GM23338 (cell line): ENCODE results near the gene DPH1.

Source experiments
- CREB1 ChIP-seq: fragments of 250-450 bp; sonication (Bioruptor Pico); IDR thresholded peaks from 2 replicates; pipeline ENCODE4 v1.5.0; 2020; ENCODE audit warnings: low read depth, mild to moderate bottlenecking, moderate library complexity
- EZH2 ChIP-seq: fragments of 200-600 bp; sonication (generic); IDR thresholded peaks from one replicate; pipeline ENCODE4 v1.8.0; 2017; ENCODE audit warnings: antibody characterized with exemption, mild to moderate bottlenecking, low read depth; ENCODE audit not compliant: unreplicated experiment
- EZH2phosphoT487 ChIP-seq: fragments of 200-600 bp; sonication (generic); IDR thresholded peaks from one replicate; pipeline ENCODE4 v1.8.1; 2018; ENCODE audit warnings: antibody characterized with exemption; ENCODE audit not compliant: unreplicated experiment
- POLR2AphosphoS5 ChIP-seq: IDR thresholded peaks from 2 replicates; pipeline ENCODE4 v1.6.1; 2016; ENCODE audit warnings: antibody characterized with exemption, low read depth
- TF ChIP-seq, protein P1 (sequence below), 2 experiments: fragments of 200-600 bp in 1 of 2; sonication (generic) in 1 of 2; conservative IDR thresholded peaks; 2 replicates each; pipeline versions ENCODE4 v1.5.1 to v1.6.1; 2016 to 2017; ENCODE audit warnings: antibody characterized with exemption in 2 of 2, low read depth in 2 of 2, mild to moderate bottlenecking in 2 of 2, moderate library complexity in 1 of 2

- TF ChIP-seq, protein P1, sequence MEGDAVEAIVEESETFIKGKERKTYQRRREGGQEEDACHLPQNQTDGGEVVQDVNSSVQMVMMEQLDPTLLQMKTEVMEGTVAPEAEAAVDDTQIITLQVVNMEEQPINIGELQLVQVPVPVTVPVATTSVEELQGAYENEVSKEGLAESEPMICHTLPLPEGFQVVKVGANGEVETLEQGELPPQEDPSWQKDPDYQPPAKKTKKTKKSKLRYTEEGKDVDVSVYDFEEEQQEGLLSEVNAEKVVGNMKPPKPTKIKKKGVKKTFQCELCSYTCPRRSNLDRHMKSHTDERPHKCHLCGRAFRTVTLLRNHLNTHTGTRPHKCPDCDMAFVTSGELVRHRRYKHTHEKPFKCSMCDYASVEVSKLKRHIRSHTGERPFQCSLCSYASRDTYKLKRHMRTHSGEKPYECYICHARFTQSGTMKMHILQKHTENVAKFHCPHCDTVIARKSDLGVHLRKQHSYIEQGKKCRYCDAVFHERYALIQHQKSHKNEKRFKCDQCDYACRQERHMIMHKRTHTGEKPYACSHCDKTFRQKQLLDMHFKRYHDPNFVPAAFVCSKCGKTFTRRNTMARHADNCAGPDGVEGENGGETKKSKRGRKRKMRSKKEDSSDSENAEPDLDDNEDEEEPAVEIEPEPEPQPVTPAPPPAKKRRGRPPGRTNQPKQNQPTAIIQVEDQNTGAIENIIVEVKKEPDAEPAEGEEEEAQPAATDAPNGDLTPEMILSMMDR (conservative IDR thresholded peaks at IDR 0.05; ENCODE audit: low read depth in 2 of 2) = no peak
- no peak for TF ChIP-seq POLR2AphosphoS5
- TF ChIP-seq EZH2phosphoT487 = no peak
- no peak for TF ChIP-seq EZH2
- 0 out of 2 replicates have a peak, but pooled peaks have one; percentile 20 for TF ChIP-seq CREB1
Measured at GRCh38 chr17:2023692-2024571, 6.0 kb upstream of the DPH1 start.
